NCI-H128 (cell line): ENCODE data around the gene ZC3H10.

Experiments
- DNase-seq: peaks from one replicate; lab custom pipeline; 2025; ENCODE audit not compliant: unreplicated experiment; lab: John Stamatoyannopoulos, UW

ZC3H10 gene

GRCh38 chr12:56164345-56164729, 46.3 kb downstream of the ZC3H10 start:
- DNase-seq: no peak

GRCh38 chr12:56165369-56165768, 47.3 kb downstream of the ZC3H10 start:
- DNase-seq: no peak

GRCh38 chr12:56169229-56169759, 51.2 kb downstream of the ZC3H10 start:
- no peak for DNase-seq

GRCh38 chr12:56172839-56173238, 54.8 kb downstream of the ZC3H10 start:
- no peak for DNase-seq
